GM10266 (cell line): ENCODE data around the gene SETD1B.

Experiments
- DNase-seq: peaks from one replicate; pipeline ENCODE4 v3.0.0; 2012; ENCODE audit errors: extremely low spot score
- CTCF ChIP-seq: IDR thresholded peaks from 2 replicates; pipeline ENCODE4 v1.5.1; 2012; ENCODE audit warnings: mild to moderate bottlenecking, low read depth; ENCODE audit not compliant: control insufficient read depth, insufficient read depth; ENCODE audit errors: missing control alignments

SETD1B gene

DNA sequence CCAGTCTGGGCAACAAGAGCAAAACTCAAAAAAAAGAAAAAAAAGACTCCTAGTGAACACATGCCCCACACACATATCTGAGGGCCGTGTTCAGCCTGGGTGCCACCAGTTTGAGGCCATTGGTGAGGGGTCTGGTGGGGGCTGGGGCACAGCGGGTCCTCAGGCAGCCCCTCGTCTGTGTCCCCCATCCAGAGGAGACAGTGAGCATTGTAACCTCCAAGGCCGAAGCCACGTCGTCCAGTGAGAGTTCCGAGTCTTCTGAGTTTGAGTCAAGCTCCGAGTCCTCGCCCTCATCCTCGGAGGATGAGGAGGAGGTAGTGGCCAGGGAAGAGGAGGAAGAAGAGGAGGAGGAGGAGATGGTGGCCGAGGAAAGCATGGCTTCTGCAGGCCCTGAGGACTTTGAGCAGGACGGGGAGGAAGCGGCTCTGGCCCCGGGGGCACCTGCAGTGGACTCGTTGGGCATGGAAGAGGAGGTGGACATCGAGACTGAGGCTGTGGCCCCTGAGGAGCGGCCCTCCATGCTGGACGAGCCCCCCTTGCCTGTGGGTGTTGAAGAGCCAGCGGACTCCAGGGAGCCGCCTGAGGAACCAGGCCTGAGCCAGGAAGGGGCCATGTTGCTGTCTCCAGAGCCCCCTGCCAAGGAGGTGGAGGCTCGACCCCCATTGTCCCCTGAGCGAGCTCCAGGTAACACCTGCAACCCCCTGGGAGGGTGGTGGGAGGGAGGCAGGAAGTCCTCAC, 15.6 kb downstream of the SETD1B start:
- no peak for TF ChIP-seq CTCF
- no peak for DNase-seq

DNA sequence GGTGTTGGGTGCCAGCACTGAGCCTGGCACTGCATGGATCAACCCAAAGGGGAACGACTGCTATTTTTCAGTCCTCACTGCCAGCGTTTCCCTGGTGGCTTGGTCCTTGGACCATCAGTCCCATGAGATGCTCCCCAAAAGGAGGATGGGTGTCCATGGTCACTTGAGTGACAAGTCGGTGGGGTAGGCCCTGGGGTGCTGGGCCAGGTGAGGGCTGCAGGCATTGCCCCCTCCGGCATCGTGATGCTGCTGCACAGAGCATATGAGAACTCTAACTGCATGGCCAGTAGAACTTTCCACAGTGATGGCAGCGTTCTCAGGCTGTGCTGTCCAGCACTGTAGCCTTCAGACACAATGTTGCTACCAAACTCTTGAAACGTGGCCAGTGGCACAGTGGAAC, 16.2 kb downstream of the SETD1B start:
- TF ChIP-seq CTCF, result no peak
- no peak for DNase-seq

- DNase-seq, result no peak
- no peak for TF ChIP-seq CTCF
These were observed 18.7 kb downstream of the SETD1B start for GRCh38 chr12:121822393-121823100.

DNA sequence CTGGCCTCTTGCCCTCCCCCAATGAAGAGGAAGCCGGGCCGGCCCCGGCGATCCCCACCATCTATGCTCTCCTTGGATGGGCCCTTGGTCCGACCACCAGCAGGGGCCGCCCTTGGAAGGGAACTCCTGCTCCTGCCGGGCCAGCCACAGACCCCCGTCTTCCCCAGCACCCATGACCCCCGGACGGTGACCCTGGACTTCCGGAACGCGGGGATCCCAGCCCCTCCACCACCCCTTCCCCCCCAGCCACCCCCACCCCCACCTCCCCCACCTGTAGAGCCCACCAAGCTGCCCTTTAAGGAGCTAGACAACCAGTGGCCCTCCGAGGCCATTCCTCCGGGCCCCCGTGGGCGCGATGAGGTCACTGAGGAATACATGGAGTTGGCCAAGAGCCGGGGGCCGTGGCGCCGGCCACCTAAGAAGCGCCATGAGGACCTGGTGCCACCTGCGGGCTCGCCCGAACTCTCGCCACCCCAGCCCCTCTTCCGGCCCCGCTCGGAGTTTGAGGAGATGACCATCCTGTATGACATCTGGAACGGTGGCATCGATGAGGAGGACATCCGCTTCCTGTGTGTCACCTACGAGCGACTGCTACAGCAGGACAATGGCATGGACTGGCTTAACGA, 19.4 kb downstream of the SETD1B start:
- TF ChIP-seq CTCF, result peak; percentile 29
- no peak for DNase-seq

DNA sequence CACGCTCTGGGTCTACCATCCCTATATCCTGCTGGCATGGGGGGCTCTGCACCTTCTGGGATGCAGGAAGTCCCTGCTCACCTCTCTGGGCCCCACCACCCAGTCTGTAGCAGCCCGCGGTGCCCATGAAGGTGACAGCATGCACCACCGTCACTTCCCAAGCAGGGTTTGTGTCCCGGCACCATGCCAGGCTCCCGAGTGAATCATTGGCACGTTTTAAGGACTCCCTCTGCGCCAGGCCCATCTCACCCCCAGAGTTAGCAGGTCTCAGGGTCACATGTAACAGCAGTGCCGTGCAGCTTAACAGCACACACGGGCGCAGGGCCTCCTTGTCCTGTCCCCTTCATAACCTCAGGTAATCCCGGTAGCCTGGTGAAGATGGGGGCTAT, 19.9 kb downstream of the SETD1B start:
- no peak for DNase-seq
- no peak for TF ChIP-seq CTCF

DNA sequence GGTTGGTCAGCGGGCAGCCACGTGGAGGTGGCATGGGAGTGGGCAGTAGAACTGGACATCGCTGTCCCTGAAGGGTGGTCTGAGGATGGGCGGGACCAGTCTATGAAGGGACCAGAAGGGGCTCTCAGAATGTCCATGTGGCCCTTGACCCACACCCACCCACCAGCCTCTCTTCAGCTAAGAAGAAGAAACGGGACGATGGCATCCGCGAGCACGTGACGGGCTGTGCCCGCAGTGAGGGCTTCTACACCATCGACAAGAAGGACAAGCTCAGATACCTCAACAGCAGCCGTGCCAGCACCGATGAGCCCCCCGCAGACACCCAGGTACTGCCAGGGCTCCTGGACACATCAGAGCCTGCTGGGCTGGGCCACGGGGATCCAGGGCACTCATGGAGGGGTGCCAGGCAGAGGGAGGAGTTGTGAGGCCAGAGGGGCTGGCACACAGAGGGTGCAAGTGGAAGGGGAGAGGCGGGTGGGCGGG, 21.3 kb downstream of the SETD1B start:
- DNase-seq, result no peak
- no peak for TF ChIP-seq CTCF
